ENCODE measurements around the gene AXIN2. TPM values are rescaled to one million over a fixed set of nuclear protein-coding genes. Genes with fewer than 3 reads are reported as not detected.
A peak's percentile ranks its signal among the peaks of the same experiment; 100 is the strongest.

The AXIN2 gene
- polyA plus RNA-seq, 1 donor from 2014 or later, result 26.7 TPM

DNA sequence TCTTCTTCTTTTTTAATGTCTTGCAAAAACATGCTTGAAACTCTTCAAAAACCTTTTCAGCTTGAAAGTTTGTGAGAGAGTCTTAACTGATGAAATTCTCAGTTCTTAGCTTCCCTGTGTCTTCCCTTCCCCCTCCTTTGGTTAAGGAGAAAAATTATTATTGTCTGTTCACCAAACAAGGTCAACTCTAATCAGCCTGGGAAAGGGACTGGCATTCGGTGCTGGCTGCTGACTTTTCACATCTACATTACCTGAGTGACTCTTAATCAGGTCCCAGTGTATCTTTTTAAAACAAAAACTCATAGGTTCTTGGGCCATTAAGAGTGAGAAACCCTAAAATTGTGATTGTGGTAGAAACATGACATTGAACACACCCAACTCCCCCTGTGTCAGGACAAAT lies 39.1 kb upstream of the AXIN2 start:
- no peak overlapping the region for H3K4me2 ChIP-seq (ENCODE audit: low read length)

GRCh38 chr17:65599650-65600049 lies 38.2 kb upstream of the AXIN2 start:
- H2AFZ ChIP-seq (ENCODE audit: low read depth, low read length), result no peak overlapping the region
- no peak for TF ChIP-seq EZH2 (IDR thresholded peaks at IDR 0.05; ENCODE audit: borderline replicate concordance, insufficient read depth, low read length, poor library complexity, severe bottlenecking)
- TF ChIP-seq SMC3 (conservative IDR thresholded peaks at IDR 0.05; ENCODE audit: poor library complexity), result no peak
- TF ChIP-seq POLR2AphosphoS5 (IDR thresholded peaks at IDR 0.05), result peak; percentile 80
- TF ChIP-seq EP300 (conservative IDR thresholded peaks at IDR 0.05; ENCODE audit: poor library complexity, severe bottlenecking), result peak; percentile 90
- no peak for TF ChIP-seq TAF1 (IDR thresholded peaks at IDR 0.05; ENCODE audit: low read depth)
- TF ChIP-seq RAD21 (conservative IDR thresholded peaks at IDR 0.05), result no peak
- H4K20me1 ChIP-seq (ENCODE audit: insufficient read depth), result no peaks in the 10 kb centered on the region
- no peak overlapping the region for H3K4me3 ChIP-seq (ENCODE audit: low read length)
- no peaks in the 10 kb centered on the region for H3K27me3 ChIP-seq (ENCODE audit: insufficient read depth, low read depth, low read length)
- H3K36me3 ChIP-seq (ENCODE audit: insufficient read depth, low read length), result no peaks in the 10 kb centered on the region
- H3K79me2 ChIP-seq (replicated peaks; ENCODE audit: insufficient read depth, low read length), result no peaks in the 10 kb centered on the region
- no peak overlapping the region for H3K4me2 ChIP-seq (ENCODE audit: low read length)
- H3K27ac ChIP-seq (ENCODE audit: low read length), result no peak overlapping the region
- no peak overlapping the region for H3K9ac ChIP-seq (ENCODE audit: low read length)
- no peaks in the 10 kb centered on the region for H3K9me2 ChIP-seq (ENCODE audit: insufficient read depth, low read length)
- no peaks in the 10 kb centered on the region for H3K9me3 ChIP-seq (ENCODE audit: low read length)
- no peaks in the 10 kb centered on the region for H3F3A ChIP-seq (ENCODE audit: insufficient read depth, low read length, poor library complexity, severe bottlenecking)

More for the DNA sequence above, 39.1 kb upstream of the AXIN2 start:
- TF ChIP-seq EP300 (conservative IDR thresholded peaks at IDR 0.05; ENCODE audit: poor library complexity, severe bottlenecking) (no peak), MXI1 (conservative IDR thresholded peaks at IDR 0.05; ENCODE audit: poor library complexity, severe bottlenecking) (no peak), TAF1 (IDR thresholded peaks at IDR 0.05; ENCODE audit: low read depth) (no peak), EZH2 (IDR thresholded peaks at IDR 0.05; ENCODE audit: borderline replicate concordance, insufficient read depth, low read length, poor library complexity, severe bottlenecking) (no peak), RAD21 (conservative IDR thresholded peaks at IDR 0.05) (no peak), SMC3 (conservative IDR thresholded peaks at IDR 0.05; ENCODE audit: poor library complexity) (no peak), CTCF (IDR thresholded peaks at IDR 0.05; ENCODE audit: poor library complexity, severe bottlenecking) (no peak), POLR2AphosphoS5 (IDR thresholded peaks at IDR 0.05) (no peak)
- TF ChIP-seq, protein P1, sequence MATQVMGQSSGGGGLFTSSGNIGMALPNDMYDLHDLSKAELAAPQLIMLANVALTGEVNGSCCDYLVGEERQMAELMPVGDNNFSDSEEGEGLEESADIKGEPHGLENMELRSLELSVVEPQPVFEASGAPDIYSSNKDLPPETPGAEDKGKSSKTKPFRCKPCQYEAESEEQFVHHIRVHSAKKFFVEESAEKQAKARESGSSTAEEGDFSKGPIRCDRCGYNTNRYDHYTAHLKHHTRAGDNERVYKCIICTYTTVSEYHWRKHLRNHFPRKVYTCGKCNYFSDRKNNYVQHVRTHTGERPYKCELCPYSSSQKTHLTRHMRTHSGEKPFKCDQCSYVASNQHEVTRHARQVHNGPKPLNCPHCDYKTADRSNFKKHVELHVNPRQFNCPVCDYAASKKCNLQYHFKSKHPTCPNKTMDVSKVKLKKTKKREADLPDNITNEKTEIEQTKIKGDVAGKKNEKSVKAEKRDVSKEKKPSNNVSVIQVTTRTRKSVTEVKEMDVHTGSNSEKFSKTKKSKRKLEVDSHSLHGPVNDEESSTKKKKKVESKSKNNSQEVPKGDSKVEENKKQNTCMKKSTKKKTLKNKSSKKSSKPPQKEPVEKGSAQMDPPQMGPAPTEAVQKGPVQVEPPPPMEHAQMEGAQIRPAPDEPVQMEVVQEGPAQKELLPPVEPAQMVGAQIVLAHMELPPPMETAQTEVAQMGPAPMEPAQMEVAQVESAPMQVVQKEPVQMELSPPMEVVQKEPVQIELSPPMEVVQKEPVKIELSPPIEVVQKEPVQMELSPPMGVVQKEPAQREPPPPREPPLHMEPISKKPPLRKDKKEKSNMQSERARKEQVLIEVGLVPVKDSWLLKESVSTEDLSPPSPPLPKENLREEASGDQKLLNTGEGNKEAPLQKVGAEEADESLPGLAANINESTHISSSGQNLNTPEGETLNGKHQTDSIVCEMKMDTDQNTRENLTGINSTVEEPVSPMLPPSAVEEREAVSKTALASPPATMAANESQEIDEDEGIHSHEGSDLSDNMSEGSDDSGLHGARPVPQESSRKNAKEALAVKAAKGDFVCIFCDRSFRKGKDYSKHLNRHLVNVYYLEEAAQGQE (IDR thresholded peaks at IDR 0.05; ENCODE audit: borderline replicate concordance), result no peak
- no peak overlapping the region for H3K27ac ChIP-seq (ENCODE audit: low read length)
- H3F3A ChIP-seq (ENCODE audit: insufficient read depth, low read length, poor library complexity, severe bottlenecking), result no peaks in the 10 kb centered on the region
- no peaks in the 10 kb centered on the region for H3K36me3 ChIP-seq (ENCODE audit: insufficient read depth, low read length)
- no peaks in the 10 kb centered on the region for H3K9me2 ChIP-seq (ENCODE audit: insufficient read depth, low read length)
- no peaks in the 10 kb centered on the region for H4K20me1 ChIP-seq (ENCODE audit: insufficient read depth)
- no peaks in the 10 kb centered on the region for H3K27me3 ChIP-seq (ENCODE audit: insufficient read depth, low read depth, low read length)
- no peak overlapping the region for H3K9ac ChIP-seq (ENCODE audit: low read length)
- H2AFZ ChIP-seq (ENCODE audit: low read depth, low read length), result no peak overlapping the region
- H3K4me3 ChIP-seq (ENCODE audit: low read length), result no peak overlapping the region
- no peaks in the 10 kb centered on the region for H3K9me3 ChIP-seq (ENCODE audit: low read length)
- H3K79me2 ChIP-seq (replicated peaks; ENCODE audit: insufficient read depth, low read length), result no peaks in the 10 kb centered on the region
